OCI-LY3 (cell line): ENCODE data around the gene CDH1.

ENCODE experiments used
- CTCF ChIP-seq: fragments of 200-600, 300-600 bp; sonication (generic); IDR thresholded peaks from 2 replicates; pipeline ENCODE4 v1.5.1; 2014; ENCODE audit warnings: antibody characterized with exemption, low read length, low read depth
- EZH2phosphoT487 ChIP-seq: fragments of 200-600 bp; shearing (Covaris generic); IDR thresholded peaks from 2 replicates; pipeline ENCODE4 v1.6.1; 2018; ENCODE audit warnings: antibody characterized with exemption, mixed run types, low read depth

GRCh38 chr16:68707340-68708152 lies 29.5 kb upstream of the CDH1 start:
- TF ChIP-seq CTCF (no peak), EZH2phosphoT487 (no peak)
